Measurements from ENCODE around the gene CAMSAP1.

The CAMSAP1 gene

DNA sequence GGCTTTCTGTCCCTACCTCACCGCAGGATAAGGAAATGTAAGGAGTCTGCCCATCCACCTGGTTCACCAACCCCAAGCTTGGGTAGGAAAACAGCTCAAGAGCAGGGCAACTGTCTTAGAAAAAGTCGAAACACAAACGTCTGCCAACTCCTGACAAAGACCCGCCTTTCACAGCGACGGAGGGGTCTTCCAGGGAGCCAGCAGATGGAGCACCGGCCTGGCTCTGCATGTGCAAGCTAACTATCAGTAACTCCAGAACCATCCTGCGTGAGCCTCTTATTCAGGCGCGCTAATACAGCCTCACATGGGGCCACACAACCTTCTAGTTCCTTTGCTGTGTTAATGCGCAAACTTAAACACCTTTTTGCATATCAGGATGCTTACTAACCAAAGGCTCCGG is 26.9 kb downstream of the CAMSAP1 start:
- no peak for TF ChIP-seq CTCF (IDR thresholded peaks at IDR 0.05; ENCODE audit: insufficient read depth, low read depth, low read length, missing control alignments)
- no peak overlapping the region for H3K4me3 ChIP-seq (ENCODE audit: low read depth, low read length)
- no peak for DNase-seq (ENCODE audit: low read depth)

DNA sequence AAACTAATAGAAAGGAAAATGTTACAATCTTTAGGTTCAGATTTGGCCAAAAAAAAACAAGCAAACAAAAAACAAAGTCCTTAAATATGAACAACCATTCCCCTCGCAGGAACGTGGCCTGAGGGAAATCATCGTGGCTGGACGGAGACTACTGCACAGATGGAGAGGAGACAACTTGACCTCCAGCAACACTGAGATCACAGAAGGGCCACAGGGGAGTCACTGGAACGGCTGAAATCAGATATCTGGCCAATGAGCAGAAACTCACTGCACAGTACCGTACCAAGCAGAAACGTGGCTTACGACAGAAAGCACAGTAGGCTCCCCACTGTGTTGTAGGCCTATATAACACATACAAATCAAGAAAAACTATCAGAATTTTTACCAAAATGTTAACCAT is 27.7 kb downstream of the CAMSAP1 start:
- H3K4me3 ChIP-seq (ENCODE audit: low read depth, low read length), result no peak overlapping the region
- TF ChIP-seq CTCF (IDR thresholded peaks at IDR 0.05; ENCODE audit: insufficient read depth, low read depth, low read length, missing control alignments), result no peak
- no peak for DNase-seq (ENCODE audit: low read depth)

DNA sequence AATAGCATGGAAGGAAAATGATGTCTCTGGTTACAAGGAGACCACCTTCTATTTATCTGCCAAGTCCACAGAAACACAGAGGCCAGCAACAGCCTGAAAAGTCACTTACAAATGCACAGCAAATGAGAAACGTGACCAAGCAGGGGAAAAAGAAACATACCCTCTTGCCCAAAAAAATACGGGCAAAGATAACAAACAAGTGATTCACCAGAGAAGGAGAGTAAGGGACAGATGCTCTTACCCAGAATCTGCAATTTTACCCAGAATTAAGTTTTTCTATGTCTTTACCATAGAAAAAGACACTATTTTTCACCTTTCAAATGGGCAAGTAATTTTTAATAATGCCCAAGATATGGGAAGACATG is 28.1 kb downstream of the CAMSAP1 start:
- no peak overlapping the region for H3K4me3 ChIP-seq (ENCODE audit: low read depth, low read length)
- TF ChIP-seq CTCF (IDR thresholded peaks at IDR 0.05; ENCODE audit: insufficient read depth, low read depth, low read length, missing control alignments), result no peak
- no peak for DNase-seq (ENCODE audit: low read depth)

DNA sequence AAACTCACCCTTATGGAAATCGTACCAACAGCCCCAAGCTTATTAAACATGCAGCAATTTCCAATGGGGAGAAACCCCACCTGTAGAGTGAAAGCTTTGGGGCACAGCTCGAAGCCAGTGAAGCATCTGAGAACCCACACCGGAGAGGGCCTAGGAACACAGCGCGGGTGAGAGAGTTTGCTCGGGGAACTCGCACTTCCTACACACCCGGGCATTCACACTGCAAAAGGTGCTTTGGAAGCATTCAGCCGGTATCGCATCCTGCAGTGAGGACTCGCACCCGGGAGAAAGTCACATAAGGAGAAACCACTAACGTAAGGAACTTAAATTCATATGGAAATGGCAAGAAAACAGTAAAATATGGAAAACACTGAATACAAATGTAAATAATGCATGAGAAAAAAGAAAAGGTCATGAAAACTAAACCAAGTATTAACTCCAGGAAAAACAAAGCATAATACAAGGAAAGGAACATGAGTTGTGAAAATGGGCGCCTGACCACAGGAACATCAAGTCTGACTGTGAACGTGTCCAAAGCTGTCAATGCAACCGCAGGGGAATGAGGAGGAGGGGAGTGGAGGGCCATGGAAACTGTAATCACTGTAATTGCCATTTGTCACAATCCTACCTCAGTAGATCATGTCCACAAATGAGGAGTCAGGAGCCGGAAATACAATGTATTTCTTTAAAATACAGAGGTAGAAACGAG is 28.7 kb downstream of the CAMSAP1 start:
- DNase-seq (ENCODE audit: low read depth), result no peak
- no peak overlapping the region for H3K4me3 ChIP-seq (ENCODE audit: low read depth, low read length)
- no peak for TF ChIP-seq CTCF (IDR thresholded peaks at IDR 0.05; ENCODE audit: insufficient read depth, low read depth, low read length, missing control alignments)

DNA sequence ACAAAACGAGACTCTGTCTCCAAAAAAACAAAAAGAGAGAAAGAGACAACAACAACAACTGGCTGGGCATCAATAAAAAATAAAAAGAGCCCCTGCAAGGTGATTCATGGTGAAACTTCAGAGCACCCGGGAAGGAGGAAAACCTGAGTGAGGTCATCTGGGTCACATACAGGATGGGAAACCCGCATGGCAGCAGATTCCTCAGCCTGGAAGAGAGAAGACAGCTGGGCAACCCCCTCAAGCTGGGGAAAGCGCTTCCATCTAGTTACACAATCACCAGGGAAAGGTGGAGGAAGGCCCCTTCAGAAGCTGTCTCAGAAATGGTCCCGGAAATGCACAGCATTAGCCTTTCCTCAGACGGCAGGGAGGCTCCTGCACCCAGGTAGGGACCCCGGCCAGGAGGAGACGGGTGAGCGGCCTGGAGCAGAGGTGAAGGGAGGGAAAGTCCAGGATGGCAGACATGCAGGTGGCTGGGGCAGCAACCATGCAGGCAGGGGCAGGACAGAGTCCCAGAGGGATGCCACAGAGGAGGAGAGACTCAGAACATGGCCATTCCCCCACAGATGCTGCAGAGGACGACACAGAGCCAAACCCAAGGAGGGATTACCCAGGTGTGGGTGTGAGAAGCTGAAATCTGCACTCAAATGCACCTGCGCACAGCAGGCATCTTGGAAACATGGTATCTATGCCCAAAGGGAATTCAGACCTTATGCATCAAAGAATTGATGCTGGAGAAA is 29.4 kb downstream of the CAMSAP1 start:
- H3K4me3 ChIP-seq (ENCODE audit: low read depth, low read length), result no peak overlapping the region
- no peak for DNase-seq (ENCODE audit: low read depth)
- TF ChIP-seq CTCF (IDR thresholded peaks at IDR 0.05; ENCODE audit: insufficient read depth, low read depth, low read length, missing control alignments), result no peak

- no peak for TF ChIP-seq CTCF (IDR thresholded peaks at IDR 0.05; ENCODE audit: insufficient read depth, low read depth, low read length, missing control alignments)
- no peak overlapping the region for H3K4me3 ChIP-seq (ENCODE audit: low read depth, low read length)
- DNase-seq (ENCODE audit: low read depth), result no peak
Observed at GRCh38 chr9:135876936-135877335, 30.4 kb downstream of the CAMSAP1 start.
